Stimulated activated CD8-positive, alpha-beta memory T cell treated with anti-CD3 and anti-CD28 coated beads, Interleukin-2, amount 100 ng/mL, for 1 hour (primary cell): Measurements from ENCODE around the gene ZWINT.

Experiments
- DNase-seq, 2 donors: peaks; one replicate each; pipeline ENCODE4 v3.0.0-alpha.2; 2020; ENCODE audit warnings: low read depth in 2 of 2

ZWINT gene, protein sequence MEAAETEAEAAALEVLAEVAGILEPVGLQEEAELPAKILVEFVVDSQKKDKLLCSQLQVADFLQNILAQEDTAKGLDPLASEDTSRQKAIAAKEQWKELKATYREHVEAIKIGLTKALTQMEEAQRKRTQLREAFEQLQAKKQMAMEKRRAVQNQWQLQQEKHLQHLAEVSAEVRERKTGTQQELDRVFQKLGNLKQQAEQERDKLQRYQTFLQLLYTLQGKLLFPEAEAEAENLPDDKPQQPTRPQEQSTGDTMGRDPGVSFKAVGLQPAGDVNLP

GRCh38 chr10:56360967-56361612 lies at the start of gene ZWINT:
ZWINT (minus strand) TSS chr10:56361259; CDS start chr10:56361236, 23 bp downstream.
- DNase-seq = peak; percentile 75 to 85

GRCh38 chr10:56383806-56384205 lies 22.7 kb upstream of the ZWINT start:
- DNase-seq = no peak

DNA sequence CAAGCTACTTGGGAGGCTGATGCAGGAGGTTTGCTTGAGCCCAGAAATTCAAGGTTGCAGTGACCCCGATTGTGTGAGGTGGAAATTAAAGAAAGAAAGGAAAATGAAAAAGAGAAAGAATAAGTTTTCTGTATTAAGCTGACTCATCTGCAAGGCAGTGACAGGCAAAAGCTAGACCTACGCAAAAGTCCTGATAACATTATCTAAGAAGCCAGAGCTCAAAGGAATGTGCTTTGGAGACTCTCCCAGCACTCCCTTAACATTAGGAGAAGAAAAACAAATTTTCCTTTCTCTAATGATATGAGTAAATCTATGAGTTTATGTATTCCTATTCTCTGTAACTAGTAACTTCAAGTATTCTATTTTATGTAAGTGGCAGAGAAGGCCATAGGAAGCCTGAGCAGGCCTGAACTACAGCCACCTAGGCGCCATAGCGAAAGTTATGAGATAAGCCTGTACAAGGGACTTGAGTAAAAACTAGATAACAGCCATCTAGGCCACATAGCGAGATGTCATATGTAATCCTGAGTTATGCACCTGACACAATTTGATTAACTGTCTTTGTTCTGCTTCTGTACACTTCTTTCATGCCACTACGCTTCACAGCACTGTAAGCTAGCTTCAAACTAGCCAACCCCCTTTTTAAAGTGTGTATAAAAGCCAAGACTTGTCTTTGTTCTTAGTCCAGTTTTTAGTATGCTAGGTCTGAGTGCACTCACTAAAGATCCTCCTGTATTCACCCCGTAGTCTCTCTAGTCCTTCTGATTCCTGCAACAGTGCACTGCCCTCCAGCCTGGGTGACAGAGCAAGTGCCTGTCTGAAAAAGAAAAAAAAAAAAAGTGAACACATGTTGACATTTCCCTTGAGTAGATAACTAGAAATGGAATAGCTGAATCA lies 9.4 kb upstream of the ZWINT start:
- DNase-seq = no peak

DNA sequence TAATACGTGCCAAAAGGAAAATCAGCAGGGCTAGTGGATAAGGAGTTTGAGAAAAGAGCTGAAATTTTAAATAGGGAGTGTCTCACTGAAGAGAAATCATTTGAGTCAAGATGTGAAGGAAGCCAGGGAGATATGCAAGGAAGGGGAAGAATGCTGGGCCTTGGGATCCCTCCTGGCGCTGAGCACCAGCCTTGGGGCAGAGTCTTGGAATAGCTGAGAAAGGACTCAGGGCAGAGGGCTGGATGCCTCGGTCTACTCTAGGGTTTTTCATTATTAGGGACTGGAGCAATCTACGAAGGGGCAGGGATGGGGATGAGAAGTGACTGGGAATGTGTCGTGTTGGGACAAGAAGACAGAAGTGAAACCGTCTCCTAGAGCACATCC lies 484 bp downstream of the ZWINT start:
- no peak for DNase-seq

- DNase-seq = no peak
These were observed 1.2 kb downstream of the ZWINT start for GRCh38 chr10:56359837-56360236.

DNA sequence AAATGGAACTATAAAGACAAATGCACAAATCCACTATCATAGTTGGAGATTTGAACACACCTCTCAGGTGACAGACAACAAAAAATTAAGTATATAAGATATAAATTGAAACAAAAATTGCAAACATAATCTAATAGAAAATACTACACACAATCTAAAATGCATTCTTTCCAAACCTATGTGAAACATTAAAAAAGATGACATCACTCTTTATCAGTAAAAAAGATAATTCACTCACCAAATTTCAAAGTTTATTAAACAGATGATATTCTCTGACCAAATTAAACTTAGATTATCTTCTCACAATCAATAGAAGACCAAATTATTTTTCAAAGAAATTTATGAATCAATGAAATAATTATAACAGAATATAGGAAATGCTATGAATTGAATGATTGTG lies 4.0 kb downstream of the ZWINT start:
- DNase-seq = no peak

DNA sequence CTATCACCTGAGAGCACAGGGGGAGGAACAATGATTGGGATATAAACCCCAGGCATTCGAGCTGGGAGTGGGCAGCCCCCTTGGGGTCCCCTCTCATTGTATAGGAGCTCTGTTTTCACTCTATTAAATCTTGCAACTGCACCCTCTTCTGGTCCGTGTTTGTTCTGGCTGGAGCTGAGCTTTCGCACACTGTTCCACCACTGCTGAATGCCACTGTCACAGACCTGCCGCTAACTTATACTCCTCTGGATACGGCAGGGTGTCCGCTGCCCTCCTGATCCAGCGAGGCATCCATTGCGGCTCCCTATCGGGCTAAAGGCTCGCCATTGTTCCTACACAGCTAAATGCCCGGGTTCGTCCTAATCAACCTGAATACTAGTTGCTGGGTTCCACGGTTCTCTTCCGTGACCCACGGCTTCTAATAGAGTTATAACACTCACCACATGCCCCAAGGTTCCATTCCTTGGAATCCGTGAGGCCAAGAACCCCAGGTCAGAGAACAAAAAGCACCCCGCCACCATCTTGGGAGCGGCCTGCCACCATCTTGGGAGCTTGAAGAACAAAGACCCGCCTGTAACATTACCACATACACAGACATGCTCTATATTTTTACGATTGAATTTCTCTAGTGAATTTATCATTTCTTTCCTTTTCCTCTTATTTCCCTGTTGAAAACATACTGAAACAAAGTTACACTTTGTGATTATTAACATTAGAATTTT lies 9.0 kb downstream of the ZWINT start:
- DNase-seq = no peak

DNA sequence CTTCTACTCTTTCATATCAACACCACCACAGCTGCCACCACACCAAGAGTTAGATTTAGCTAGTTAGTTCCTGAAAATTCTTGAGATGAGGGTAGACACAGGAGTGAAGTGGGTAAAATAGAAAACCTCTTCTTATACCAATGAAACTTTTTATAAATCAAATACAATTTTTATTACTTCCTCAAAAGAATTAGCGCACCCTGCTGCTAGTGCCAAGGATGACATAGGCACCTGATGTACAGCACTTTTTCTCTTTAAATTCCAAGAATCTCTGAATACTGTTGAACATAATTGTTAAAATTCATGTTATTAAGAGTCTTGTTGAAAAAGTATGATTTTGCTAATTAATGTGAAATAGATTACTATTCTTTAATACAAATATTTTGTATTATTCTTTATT lies 11.4 kb downstream of the ZWINT start:
- no peak for DNase-seq

GRCh38 chr10:56348101-56348500 lies 13.0 kb downstream of the ZWINT start:
- no peak for DNase-seq

- DNase-seq = no peak
These were observed 14.1 kb downstream of the ZWINT start for GRCh38 chr10:56346845-56347415.

DNA sequence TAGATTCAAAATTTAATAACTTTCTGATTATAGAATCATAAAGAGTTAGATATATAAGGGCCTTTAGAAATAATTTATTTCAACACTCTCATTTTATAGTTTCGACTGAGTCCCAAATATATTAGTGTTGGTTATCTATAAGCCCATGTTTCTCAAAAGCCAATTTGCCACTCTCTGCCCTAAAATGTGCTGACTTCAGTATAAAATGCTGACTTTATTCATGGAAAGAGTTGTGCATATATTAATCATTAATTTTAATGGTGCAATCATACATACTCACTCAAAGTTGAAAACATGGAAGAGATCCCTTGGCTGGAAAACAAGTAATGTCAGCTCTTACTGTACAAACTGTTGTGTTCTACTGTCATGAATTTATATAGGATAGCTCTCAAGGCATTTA lies 19.4 kb downstream of the ZWINT start:
- DNase-seq = no peak

- DNase-seq = no peak
These were observed 31.1 kb downstream of the ZWINT start for GRCh38 chr10:56329961-56330360.

- DNase-seq = no peak
These were observed 33.9 kb downstream of the ZWINT start for GRCh38 chr10:56327118-56327517.

GRCh38 chr10:56319386-56319785 lies 41.7 kb downstream of the ZWINT start:
- DNase-seq = no peak

DNA sequence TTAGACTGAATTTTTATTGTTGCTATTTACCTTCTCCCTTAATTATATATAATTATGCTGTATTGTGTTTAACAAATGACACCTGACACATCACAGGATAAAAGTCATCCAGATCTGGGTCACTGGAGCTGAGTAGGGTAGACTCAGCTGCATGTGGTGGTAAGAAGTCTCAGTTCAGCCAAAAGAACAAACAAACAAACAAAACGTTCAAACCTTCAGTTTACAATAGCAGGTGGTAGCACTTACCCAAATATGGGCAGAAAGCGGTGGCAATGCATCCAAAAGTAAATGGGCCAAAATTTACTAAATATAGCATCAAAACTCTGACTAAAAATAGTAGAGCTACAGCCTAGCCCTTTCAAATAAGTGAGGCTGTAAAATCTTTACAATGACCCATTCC lies 42.2 kb downstream of the ZWINT start:
- DNase-seq = no peak

DNA sequence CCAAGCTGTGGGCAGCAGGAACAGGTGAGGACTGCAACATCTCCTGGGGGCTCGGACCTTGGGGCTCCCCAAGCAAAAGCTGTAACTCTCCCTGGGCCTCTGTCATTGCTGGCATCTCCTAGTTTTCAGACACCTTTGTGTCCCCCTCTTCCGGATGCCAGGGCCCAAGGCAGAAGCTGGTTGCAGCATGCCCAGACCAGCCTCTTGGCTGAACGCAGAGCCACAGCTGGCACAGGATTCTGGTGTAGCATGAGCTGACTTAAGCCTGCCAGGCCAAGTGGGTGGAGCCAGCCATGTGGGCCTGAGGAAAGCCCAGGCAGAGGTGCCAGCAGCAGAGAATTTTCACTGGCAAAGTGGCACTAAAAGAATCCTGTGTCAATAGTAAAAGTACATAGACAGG lies 43.5 kb downstream of the ZWINT start:
- DNase-seq = no peak

GRCh38 chr10:56316603-56317002 lies 44.5 kb downstream of the ZWINT start:
- no peak for DNase-seq
